ENCODE results near the gene CEACAM18. TPM values are rescaled to one million over a fixed set of nuclear protein-coding genes. Genes with fewer than 3 reads are reported as not detected.
"Not testable (repeated sequence)": the region's sequence is repeated elsewhere in the genome, so short reads cannot be mapped to it uniquely, and the experiment has no call there.

Gene CEACAM18
- polyA plus RNA-seq, 1 of the 3 experiments (the other 2 are of a cell fraction) = not detected

DNA sequence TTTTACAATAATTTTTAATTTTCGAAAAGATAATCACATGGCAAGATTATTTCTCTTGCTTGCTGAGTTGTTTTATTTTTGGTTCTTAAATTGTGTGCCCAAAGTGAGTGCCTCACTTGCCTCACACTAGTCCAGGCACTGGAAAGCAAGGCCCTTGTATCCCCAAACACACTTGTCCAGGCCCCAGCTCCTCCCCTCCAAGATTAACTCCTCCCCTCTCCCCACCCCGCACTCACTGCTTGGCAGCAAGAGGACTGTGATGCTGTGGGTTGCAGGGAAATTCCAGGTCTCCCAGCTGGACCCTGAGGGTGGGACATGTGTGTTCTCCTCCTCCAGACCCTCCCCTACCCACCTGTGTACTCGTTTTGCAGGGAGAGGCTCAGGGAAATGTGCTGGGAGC is 19.3 kb downstream of the CEACAM18 start:
- Histone ChIP-seq H3K9me3 (no peaks in the 10 kb centered on the region), H3K4me2 (no peak overlapping the region), H4K20me1 (ENCODE audit: insufficient read depth) (no peaks in the 10 kb centered on the region), H3K4me1 (ENCODE audit: control insufficient read depth in 1 of 2, insufficient read depth in 2 of 2, low read depth in 1 of 2, low read length in 1 of 2) (no peaks in the 10 kb centered on the region), H3K9me2 (no peaks in the 10 kb centered on the region), H3K27me3 (ENCODE audit: insufficient read depth) (peaks cover 6% of the 10 kb centered on the region; the same call in 1 of the 2 replicates), H3K79me2 (ENCODE audit: insufficient read depth) (no peaks in the 10 kb centered on the region), H3K9ac (no peak overlapping the region), H3F3A (replicated peaks; ENCODE audit: insufficient read depth) (no peaks in the 10 kb centered on the region), H3K27ac (ENCODE audit: low read depth in 2 of 2, low read length in 1 of 2) (no peak overlapping the region), H2AFZ (ENCODE audit: low read depth) (no peak overlapping the region), H3K36me3 (replicated peaks in 1 of 2; ENCODE audit: control insufficient read depth in 1 of 2, insufficient read depth in 2 of 2, low read length in 1 of 2) (no peaks in the 10 kb centered on the region), H3K4me3 (ENCODE audit: low read depth in 2 of 2, low read length in 1 of 2) (no peak overlapping the region)
- POLR2A ChIA-PET = no interaction called here
- CTCF ChIA-PET = interaction anchor here (3.1 kb wide), 1 partner anchor 18 kb away, joined by 10 read pairs; no protein-coding TSS in a partner anchor
- TF ChIP-seq RAD21 (IDR thresholded peaks at IDR 0.05; ENCODE audit: low read length) (no peak), TEAD4 (IDR thresholded peaks at IDR 0.05; ENCODE audit: borderline replicate concordance, insufficient read depth) (no peak), RCOR1 (IDR thresholded peaks at IDR 0.05; ENCODE audit: low read length) (no peak), GABPA (IDR thresholded peaks at IDR 0.05; ENCODE audit: low read depth) (no peak), TAF1 (IDR thresholded peaks at IDR 0.05; ENCODE audit: borderline replicate concordance, low read depth, low read length) (no peak), FOXJ3 (CRISPR knock-in tag; IDR thresholded peaks at IDR 0.05) (no peak), NRF1 (IDR thresholded peaks at IDR 0.05; ENCODE audit: low read depth, low read length) (no peak)
- TF ChIP-seq, protein P1, sequence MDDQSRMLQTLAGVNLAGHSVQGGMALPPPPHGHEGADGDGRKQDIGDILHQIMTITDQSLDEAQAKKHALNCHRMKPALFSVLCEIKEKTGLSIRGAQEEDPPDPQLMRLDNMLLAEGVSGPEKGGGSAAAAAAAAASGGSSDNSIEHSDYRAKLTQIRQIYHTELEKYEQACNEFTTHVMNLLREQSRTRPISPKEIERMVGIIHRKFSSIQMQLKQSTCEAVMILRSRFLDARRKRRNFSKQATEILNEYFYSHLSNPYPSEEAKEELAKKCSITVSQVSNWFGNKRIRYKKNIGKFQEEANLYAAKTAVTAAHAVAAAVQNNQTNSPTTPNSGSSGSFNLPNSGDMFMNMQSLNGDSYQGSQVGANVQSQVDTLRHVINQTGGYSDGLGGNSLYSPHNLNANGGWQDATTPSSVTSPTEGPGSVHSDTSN (IDR thresholded peaks at IDR 0.05) = no peak
- no peak for DNase-seq
- 0% methylated on average over 3 of the region's 3 CpGs for whole genome bisulfite sequencing (ENCODE audit: low lambda C conversion rate)

DNA sequence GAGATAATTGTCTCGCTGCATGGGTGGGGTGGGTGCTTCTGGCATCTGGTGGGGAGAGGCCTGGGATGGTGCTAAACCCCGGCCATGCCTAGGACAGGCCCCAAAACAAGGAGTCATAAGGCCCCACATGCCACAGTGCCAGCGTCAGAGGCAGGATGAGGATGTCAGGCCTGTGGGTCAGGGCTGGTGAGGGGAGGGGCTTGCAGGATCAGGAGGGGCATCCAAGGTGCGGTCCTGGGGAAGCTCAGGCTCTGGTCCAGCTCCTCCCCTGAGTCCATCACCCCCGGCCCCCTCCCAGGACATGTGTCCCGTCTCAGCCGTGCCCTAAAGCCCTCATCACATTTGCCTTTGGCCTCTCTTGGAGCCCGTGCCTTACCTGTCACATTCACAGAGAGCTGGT is 22.6 kb downstream of the CEACAM18 start:
- H3K27me3 ChIP-seq (ENCODE audit: insufficient read depth); DNase-seq; H3K36me3 ChIP-seq (replicated peaks in 1 of 2; ENCODE audit: control insufficient read depth in 1 of 2, insufficient read depth in 2 of 2, low read length in 1 of 2); CTCF ChIA-PET; H2AFZ ChIP-seq (ENCODE audit: low read depth); H3K9ac ChIP-seq; H3K79me2 ChIP-seq (ENCODE audit: insufficient read depth); H3K9me2 ChIP-seq; H3K9me3 ChIP-seq; H3F3A ChIP-seq (replicated peaks; ENCODE audit: insufficient read depth); H3K4me2 ChIP-seq; H3K4me1 ChIP-seq (ENCODE audit: control insufficient read depth in 1 of 2, insufficient read depth in 2 of 2, low read depth in 1 of 2, low read length in 1 of 2); POLR2A ChIA-PET; H3K27ac ChIP-seq (ENCODE audit: low read depth in 2 of 2, low read length in 1 of 2); H4K20me1 ChIP-seq (ENCODE audit: insufficient read depth); H3K4me3 ChIP-seq (ENCODE audit: low read depth in 2 of 2, low read length in 1 of 2): not testable (repeated sequence)
- 12% methylated on average over 5 of the region's 8 CpGs for WGBS (ENCODE audit: low lambda C conversion rate)

- H3K36me3 ChIP-seq (replicated peaks in 1 of 2; ENCODE audit: control insufficient read depth in 1 of 2, insufficient read depth in 2 of 2, low read length in 1 of 2) = no peaks in the 10 kb centered on the region
- H3K27ac ChIP-seq (ENCODE audit: low read depth in 2 of 2, low read length in 1 of 2) = no peak within 1 kb of the TSS
- no peaks in the 10 kb centered on the region for H3K9me2 ChIP-seq
- H3K9ac ChIP-seq = no peak within 1 kb of the TSS
- H2AFZ ChIP-seq (ENCODE audit: low read depth) = no peak within 1 kb of the TSS
- H3K79me2 ChIP-seq (ENCODE audit: insufficient read depth) = no peaks in the 10 kb centered on the region
- H3K4me3 ChIP-seq (ENCODE audit: low read depth in 2 of 2, low read length in 1 of 2) = no peak within 1 kb of the TSS
- H3F3A ChIP-seq (replicated peaks; ENCODE audit: insufficient read depth) = no peaks in the 10 kb centered on the region
- no peaks in the 10 kb centered on the region for H3K9me3 ChIP-seq
- TF ChIP-seq SIN3A (IDR thresholded peaks at IDR 0.05; ENCODE audit: borderline replicate concordance, low read depth, low read length) = no peak
- TF ChIP-seq, protein P2, sequence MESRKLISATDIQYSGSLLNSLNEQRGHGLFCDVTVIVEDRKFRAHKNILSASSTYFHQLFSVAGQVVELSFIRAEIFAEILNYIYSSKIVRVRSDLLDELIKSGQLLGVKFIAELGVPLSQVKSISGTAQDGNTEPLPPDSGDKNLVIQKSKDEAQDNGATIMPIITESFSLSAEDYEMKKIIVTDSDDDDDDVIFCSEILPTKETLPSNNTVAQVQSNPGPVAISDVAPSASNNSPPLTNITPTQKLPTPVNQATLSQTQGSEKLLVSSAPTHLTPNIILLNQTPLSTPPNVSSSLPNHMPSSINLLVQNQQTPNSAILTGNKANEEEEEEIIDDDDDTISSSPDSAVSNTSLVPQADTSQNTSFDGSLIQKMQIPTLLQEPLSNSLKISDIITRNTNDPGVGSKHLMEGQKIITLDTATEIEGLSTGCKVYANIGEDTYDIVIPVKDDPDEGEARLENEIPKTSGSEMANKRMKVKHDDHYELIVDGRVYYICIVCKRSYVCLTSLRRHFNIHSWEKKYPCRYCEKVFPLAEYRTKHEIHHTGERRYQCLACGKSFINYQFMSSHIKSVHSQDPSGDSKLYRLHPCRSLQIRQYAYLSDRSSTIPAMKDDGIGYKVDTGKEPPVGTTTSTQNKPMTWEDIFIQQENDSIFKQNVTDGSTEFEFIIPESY (IDR thresholded peaks at IDR 0.05; ENCODE audit: borderline replicate concordance, low read depth) = no peak
- TF ChIP-seq CHD2 (IDR thresholded peaks at IDR 0.05; ENCODE audit: low read length, partially characterized antibody) = no peak
- no peak for TF ChIP-seq IRF3 (IDR thresholded peaks at IDR 0.05; ENCODE audit: low read depth, low read length)
- TF ChIP-seq MEF2A (IDR thresholded peaks at IDR 0.05; ENCODE audit: borderline replicate concordance, low read depth) = no peak
- no peak for TF ChIP-seq EP300 (IDR thresholded peaks at IDR 0.05; ENCODE audit: borderline replicate concordance in 1 of 2, low read depth in 1 of 2, low read length in 1 of 2)
- no peak for TF ChIP-seq RAD21 (IDR thresholded peaks at IDR 0.05; ENCODE audit: low read length)
- TF ChIP-seq TCF12 (IDR thresholded peaks at IDR 0.05) = no peak
- TF ChIP-seq YY1 (IDR thresholded peaks at IDR 0.05; ENCODE audit: low read depth) = no peak
- TF ChIP-seq FOXM1 (IDR thresholded peaks at IDR 0.05; ENCODE audit: low read depth) = no peak
- TF ChIP-seq, protein P3, sequence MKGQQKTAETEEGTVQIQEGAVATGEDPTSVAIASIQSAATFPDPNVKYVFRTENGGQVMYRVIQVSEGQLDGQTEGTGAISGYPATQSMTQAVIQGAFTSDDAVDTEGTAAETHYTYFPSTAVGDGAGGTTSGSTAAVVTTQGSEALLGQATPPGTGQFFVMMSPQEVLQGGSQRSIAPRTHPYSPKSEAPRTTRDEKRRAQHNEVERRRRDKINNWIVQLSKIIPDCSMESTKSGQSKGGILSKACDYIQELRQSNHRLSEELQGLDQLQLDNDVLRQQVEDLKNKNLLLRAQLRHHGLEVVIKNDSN (IDR thresholded peaks at IDR 0.05; ENCODE audit: borderline replicate concordance, low read depth) = no peak
- CTCF ChIA-PET = no interaction called here
- DNase-seq = no peak
- H3K4me1 ChIP-seq (ENCODE audit: control insufficient read depth in 1 of 2, insufficient read depth in 2 of 2, low read depth in 1 of 2, low read length in 1 of 2) = no peaks in the 10 kb centered on the region
- WGBS (ENCODE audit: low lambda C conversion rate) = 13% methylated on average over 6 of the region's 12 CpGs
- no peaks in the 10 kb centered on the region for H4K20me1 ChIP-seq (ENCODE audit: insufficient read depth)
- POLR2A ChIA-PET = no interaction called here
- peaks cover 6% of the 10 kb centered on the region; the same call in 1 of the 2 replicates for H3K27me3 ChIP-seq (ENCODE audit: insufficient read depth)
- H3K4me2 ChIP-seq = no peak within 1 kb of the TSS
Measured at GRCh38 chr19:51501594-51502263, 23.4 kb downstream of the CEACAM18 start, which contains the start of gene SIGLEC12. TSS of gene SIGLEC12 (minus strand) at chr19:51501800. CDS start at chr19:51501733, 67 bp downstream.

All from SK-N-SH (cell line).